A673 (cell line): ENCODE data around the gene ATPAF2. TPM values are rescaled to one million over a fixed set of nuclear protein-coding genes. Genes with fewer than 3 reads are reported as not detected.
"Not testable (repeated sequence)": the region's sequence is repeated elsewhere in the genome, so short reads cannot be mapped to it uniquely, and the experiment has no call there.

ENCODE experiments used
- BruUV-seq: library from RNA; stranded (reverse); fragments of 400-500 nt; replicated peaks from 2 replicates; lab custom pipeline; 2021; lab: Mats Ljungman, UMichigan
- CTCF ChIA-PET: fragments of 300-600 bp; sonication (Branson Sonifier 250); formaldehyde crosslinking; loops from one replicate; lab custom pipeline; 2022; ENCODE audit warnings: antibody characterized with exemption; lab: Charles Lee
- POLR2A ChIA-PET: fragments of 300-600 bp; sonication (Branson Sonifier 250); formaldehyde crosslinking; loops from one replicate; lab custom pipeline; 2022; ENCODE audit warnings: antibody characterized with exemption; ENCODE audit not compliant: low non-redundant PET; lab: Charles Lee
- DNase-seq: peaks from one replicate; pipeline ENCODE4 v3.0.0-alpha.2; 2015; ENCODE audit warnings: low spot score
- H3K27ac ChIP-seq: fragments of 200-600 bp; sonication (generic); 2 replicates; pipeline ENCODE4 v1.5.1; 2016; ENCODE audit warnings: mixed run types, low read depth, mild to moderate bottlenecking, mixed read lengths, antibody characterized with exemption, low read length; ENCODE audit not compliant: poor library complexity, severe bottlenecking
- H3K27me3 ChIP-seq: fragments of 200-600 bp; sonication (generic); replicated peaks from 2 replicates; pipeline ENCODE4 v1.6.1; 2017; ENCODE audit warnings: mixed run types, low read depth, mild to moderate bottlenecking, mixed read lengths, antibody characterized with exemption, low read length; ENCODE audit not compliant: insufficient read depth, poor library complexity
- H3K36me3 ChIP-seq: fragments of 200-600 bp; sonication (generic); 2 replicates; pipeline ENCODE4 v1.6.1; 2016; ENCODE audit warnings: mixed run types, mild to moderate bottlenecking, mixed read lengths, antibody characterized with exemption, low read length; ENCODE audit not compliant: insufficient read depth, poor library complexity, severe bottlenecking
- H3K4me1 ChIP-seq: fragments of 200-600 bp; sonication (generic); 2 replicates; pipeline ENCODE4 v1.6.1; 2017; ENCODE audit warnings: mixed run types, mild to moderate bottlenecking, mixed read lengths, antibody characterized with exemption, low read length; ENCODE audit not compliant: insufficient read depth, poor library complexity, severe bottlenecking
- H3K4me3 ChIP-seq: fragments of 200-600 bp; sonication (generic); 2 replicates; pipeline ENCODE4 v1.5.1; 2016; ENCODE audit warnings: low read depth, mixed run types, mild to moderate bottlenecking, mixed read lengths, low read length; ENCODE audit not compliant: poor library complexity, severe bottlenecking
- H3K9me3 ChIP-seq: fragments of 200-600 bp; sonication (generic); 2 replicates; pipeline ENCODE4 v1.6.1; 2016; ENCODE audit warnings: mixed run types, low read depth, mild to moderate bottlenecking, mixed read lengths, antibody characterized with exemption, low read length; ENCODE audit not compliant: poor library complexity, severe bottlenecking
- EZH2 ChIP-seq: fragments of 200-600 bp; sonication (generic); IDR thresholded peaks from 2 replicates; pipeline ENCODE4 v1.6.1; 2017; ENCODE audit warnings: borderline replicate concordance, low read depth, mild to moderate bottlenecking, mixed read lengths, antibody characterized with exemption, low read length; ENCODE audit not compliant: poor library complexity, severe bottlenecking
- intact Hi-C: fragments of 100-400 bp; cut with micrococcal nuclease; formaldehyde crosslinking; loops from one replicate; pipeline ENCODE4 v1.10.0; 2022; ENCODE audit not compliant: unreplicated experiment
- total RNA-seq: library from RNA; stranded (reverse); gene quantifications from 2 replicates; pipeline ENCODE4 v1.2.3, GENCODE V29; 2021
- TF ChIP-seq, protein P1 (sequence below): fragments of 300-800, 200-600 bp; sonication (generic); conservative IDR thresholded peaks from 2 replicates; pipeline ENCODE4 v1.5.1; 2017; ENCODE audit warnings: low read depth, mild to moderate bottlenecking, antibody characterized with exemption, low read length, moderate library complexity, mixed read lengths

The ATPAF2 gene
- total RNA-seq, 1 experiment from 2014 or later = 30.5 TPM

DNA sequence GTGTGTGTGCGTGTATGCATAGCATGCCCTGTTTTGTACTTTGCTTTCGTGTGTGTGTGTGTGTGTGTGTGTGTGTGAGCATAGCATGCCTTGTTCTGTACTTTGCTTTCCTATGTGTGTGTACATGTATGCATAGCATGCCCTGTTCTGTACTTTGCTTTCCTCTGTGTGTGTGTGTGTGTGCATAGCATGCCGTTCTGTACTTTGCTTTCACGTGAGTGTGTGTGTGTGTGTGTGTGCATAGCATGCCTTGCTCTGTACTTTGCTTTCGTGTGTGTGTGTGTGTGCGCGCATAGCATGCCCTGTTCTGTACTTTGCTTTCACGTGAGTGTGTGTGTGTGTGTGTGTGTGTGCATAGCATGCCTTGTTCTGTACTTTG is 38.9 kb downstream of the ATPAF2 start:
- H3K4me3 ChIP-seq = no peak overlapping the region
- no TSS peak for BruUV-seq
- ChIA-PET CTCF (no interaction called here), POLR2A (no interaction called here)
- no peak for DNase-seq
- H3K9me3 ChIP-seq = no peaks in the 10 kb centered on the region
- intact Hi-C loops = no loop called here
- H3K4me1 ChIP-seq = no peaks in the 10 kb centered on the region
- TF ChIP-seq, protein P1, sequence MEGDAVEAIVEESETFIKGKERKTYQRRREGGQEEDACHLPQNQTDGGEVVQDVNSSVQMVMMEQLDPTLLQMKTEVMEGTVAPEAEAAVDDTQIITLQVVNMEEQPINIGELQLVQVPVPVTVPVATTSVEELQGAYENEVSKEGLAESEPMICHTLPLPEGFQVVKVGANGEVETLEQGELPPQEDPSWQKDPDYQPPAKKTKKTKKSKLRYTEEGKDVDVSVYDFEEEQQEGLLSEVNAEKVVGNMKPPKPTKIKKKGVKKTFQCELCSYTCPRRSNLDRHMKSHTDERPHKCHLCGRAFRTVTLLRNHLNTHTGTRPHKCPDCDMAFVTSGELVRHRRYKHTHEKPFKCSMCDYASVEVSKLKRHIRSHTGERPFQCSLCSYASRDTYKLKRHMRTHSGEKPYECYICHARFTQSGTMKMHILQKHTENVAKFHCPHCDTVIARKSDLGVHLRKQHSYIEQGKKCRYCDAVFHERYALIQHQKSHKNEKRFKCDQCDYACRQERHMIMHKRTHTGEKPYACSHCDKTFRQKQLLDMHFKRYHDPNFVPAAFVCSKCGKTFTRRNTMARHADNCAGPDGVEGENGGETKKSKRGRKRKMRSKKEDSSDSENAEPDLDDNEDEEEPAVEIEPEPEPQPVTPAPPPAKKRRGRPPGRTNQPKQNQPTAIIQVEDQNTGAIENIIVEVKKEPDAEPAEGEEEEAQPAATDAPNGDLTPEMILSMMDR = no peak
- no peak overlapping the region for H3K27ac ChIP-seq
- H3K27me3 ChIP-seq = no peaks in the 10 kb centered on the region
- no peaks in the 10 kb centered on the region for H3K36me3 ChIP-seq

DNA sequence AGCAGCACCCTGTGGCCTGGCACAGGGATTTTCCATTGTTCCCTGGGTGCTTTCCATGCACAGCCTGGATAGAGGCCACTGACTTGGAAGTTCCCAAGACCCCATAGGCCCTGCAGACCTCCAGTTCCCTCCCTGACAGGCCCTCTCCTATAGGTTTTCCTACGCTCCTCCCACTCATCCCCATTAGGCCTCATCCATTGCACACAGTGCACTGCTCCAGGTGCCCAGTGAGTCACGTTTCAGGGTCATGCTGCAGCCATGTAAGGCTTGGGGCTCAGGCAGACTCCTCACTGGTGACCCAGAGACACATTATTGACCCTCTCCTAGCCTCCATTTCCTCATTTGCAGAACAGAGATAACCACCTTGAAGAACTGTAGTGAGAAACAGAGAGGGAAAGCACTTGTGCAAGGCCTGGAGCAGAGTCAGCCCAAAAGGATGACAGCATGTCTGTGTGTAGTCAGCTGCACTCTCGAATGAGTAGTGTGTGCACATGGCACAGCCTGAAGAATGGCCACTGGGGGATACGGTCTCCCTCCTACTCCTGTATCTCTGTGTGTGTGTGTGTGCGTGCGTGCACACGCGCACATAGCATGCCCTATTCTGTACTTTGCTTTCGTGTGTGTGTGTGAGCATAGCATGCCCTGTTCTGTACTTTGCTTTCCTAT is 39.5 kb downstream of the ATPAF2 start:
- TF ChIP-seq EZH2 = no peak
- TF ChIP-seq, protein P1 = no peak
- no peaks in the 10 kb centered on the region for H3K9me3 ChIP-seq
- no peak overlapping the region for H3K4me3 ChIP-seq
- peak; percentile 15 for DNase-seq
- no peaks in the 10 kb centered on the region for H3K4me1 ChIP-seq
- no peaks in the 10 kb centered on the region for H3K27me3 ChIP-seq
- intact Hi-C loops = no loop called here
- CTCF ChIA-PET = no interaction called here
- no TSS peak for BruUV-seq
- no peak overlapping the region for H3K27ac ChIP-seq
- no peaks in the 10 kb centered on the region for H3K36me3 ChIP-seq
- POLR2A ChIA-PET = no interaction called here

DNA sequence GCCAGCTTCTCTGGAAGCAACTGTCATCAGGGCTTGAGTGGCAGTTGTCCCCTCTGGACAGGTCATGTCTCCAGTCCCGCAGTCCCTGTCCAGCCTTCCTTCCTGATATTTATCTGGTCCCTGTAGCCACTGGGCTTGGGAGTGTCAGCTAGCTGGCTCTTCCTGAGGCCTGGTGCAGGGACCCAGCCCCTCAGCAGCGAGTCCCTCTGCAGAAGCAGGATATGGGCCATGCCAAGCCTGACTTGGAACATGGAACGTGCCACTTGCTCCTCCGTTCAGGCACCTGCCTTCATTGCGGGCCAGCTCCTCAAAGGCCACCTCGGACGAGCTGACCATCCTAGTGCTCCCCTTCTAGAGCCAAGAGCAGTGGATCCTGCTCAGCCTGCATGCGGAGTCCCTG is 40.0 kb downstream of the ATPAF2 start:
- DNase-seq = no peak
- POLR2A ChIA-PET = no interaction called here
- H3K27me3 ChIP-seq = no peaks in the 10 kb centered on the region
- H3K9me3 ChIP-seq = no peaks in the 10 kb centered on the region
- no TSS peak for BruUV-seq
- H3K36me3 ChIP-seq = no peaks in the 10 kb centered on the region
- H3K4me1 ChIP-seq = no peaks in the 10 kb centered on the region
- no peak for TF ChIP-seq EZH2
- TF ChIP-seq, protein P1 = no peak
- CTCF ChIA-PET = no interaction called here
- no peak overlapping the region for H3K4me3 ChIP-seq
- H3K27ac ChIP-seq = no peak overlapping the region
- intact Hi-C loops = no loop called here

DNA sequence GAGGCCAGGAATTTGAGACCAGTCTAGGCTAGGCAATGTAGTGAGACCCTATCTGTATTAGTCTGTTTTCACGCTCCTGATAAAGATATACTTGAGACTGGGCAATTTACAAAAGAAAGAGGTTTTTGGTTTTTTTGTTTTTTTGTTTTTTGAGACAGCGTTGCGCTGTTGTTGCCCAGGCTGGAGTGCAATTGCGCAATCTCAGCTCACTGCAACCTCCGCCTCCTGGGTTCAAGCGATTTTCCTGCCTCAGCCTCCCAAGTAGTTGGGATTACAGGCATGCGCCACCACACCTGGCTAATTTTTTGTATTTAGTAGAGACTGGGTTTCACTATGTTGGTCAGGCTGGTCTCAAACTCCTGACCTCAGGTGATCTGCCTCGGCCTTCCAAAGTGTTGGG is 43.1 kb downstream of the ATPAF2 start:
- CTCF ChIA-PET = not testable (repeated sequence)

More for the DNA sequence above, 43.1 kb downstream of the ATPAF2 start:
- H3K9me3 ChIP-seq, H3K4me3 ChIP-seq, POLR2A ChIA-PET, intact Hi-C loops, BruUV-seq, H3K27me3 ChIP-seq, H3K36me3 ChIP-seq, H3K27ac ChIP-seq, H3K4me1 ChIP-seq, DNase-seq: not testable (repeated sequence)
